ENCODE results near the gene SLC9A9. TPM values are rescaled to one million over a fixed set of nuclear protein-coding genes. Genes with fewer than 3 reads are reported as not detected.

SLC9A9 gene
- total and polyA plus RNA-seq, 4 donors = 3.3 to 15.0 (median 6.1) TPM

DNA sequence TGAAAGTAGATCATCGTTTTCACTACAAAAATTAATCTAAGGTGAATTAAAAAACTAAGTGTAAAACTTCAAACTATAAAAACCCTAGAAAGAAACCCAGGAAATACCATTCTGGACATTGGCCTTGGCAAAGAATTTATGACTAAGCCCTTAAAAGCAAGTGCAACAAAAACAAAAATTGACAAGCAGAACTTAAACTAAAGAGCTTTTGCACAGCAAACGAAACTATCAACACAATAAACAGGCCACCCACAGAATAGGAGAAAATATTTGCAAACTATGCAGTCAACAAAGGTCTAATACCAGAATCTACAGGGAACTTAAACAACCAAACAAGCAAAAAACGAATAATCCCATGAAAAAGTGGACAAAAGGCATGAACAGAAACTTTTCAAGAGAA lies 426.7 kb downstream of the SLC9A9 start:
- no peaks in the 10 kb centered on the region for H3K9me3 ChIP-seq (ENCODE audit: control insufficient read depth in 4 of 4, low read length in 3 of 4)
- no peak for DNase-seq (ENCODE audit: low spot score)
- TF ChIP-seq EGR1 (IDR thresholded peaks at IDR 0.05; ENCODE audit: low read depth in 2 of 2) = no peak
- no peak for TF ChIP-seq YY1 (IDR thresholded peaks at IDR 0.05)
- TF ChIP-seq, protein P1, sequence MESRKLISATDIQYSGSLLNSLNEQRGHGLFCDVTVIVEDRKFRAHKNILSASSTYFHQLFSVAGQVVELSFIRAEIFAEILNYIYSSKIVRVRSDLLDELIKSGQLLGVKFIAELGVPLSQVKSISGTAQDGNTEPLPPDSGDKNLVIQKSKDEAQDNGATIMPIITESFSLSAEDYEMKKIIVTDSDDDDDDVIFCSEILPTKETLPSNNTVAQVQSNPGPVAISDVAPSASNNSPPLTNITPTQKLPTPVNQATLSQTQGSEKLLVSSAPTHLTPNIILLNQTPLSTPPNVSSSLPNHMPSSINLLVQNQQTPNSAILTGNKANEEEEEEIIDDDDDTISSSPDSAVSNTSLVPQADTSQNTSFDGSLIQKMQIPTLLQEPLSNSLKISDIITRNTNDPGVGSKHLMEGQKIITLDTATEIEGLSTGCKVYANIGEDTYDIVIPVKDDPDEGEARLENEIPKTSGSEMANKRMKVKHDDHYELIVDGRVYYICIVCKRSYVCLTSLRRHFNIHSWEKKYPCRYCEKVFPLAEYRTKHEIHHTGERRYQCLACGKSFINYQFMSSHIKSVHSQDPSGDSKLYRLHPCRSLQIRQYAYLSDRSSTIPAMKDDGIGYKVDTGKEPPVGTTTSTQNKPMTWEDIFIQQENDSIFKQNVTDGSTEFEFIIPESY (IDR thresholded peaks at IDR 0.05) = no peak
- no peak for TF ChIP-seq JUND (IDR thresholded peaks at IDR 0.05)
- no peaks in the 10 kb centered on the region for H3K4me1 ChIP-seq (ENCODE audit: control insufficient read depth in 4 of 4, insufficient read depth in 4 of 4, low read length in 3 of 4)
- H3K27me3 ChIP-seq (ENCODE audit: control insufficient read depth in 4 of 4, insufficient read depth in 4 of 4, low read length in 3 of 4) = no peaks in the 10 kb centered on the region
- H3K9ac ChIP-seq (ENCODE audit: low read depth in 1 of 2, low read length in 2 of 2) = no peak overlapping the region
- no peak overlapping the region for H3K27ac ChIP-seq (ENCODE audit: low read depth in 1 of 2, low read length in 2 of 2)
- 58% methylated on average over 3 of the region's 3 CpGs for WGBS
- peaks cover 0 to 2% (median 0%) of the 10 kb centered on the region in 4 donors for H3K36me3 ChIP-seq (ENCODE audit: control insufficient read depth in 4 of 4, insufficient read depth in 3 of 4, low read depth in 1 of 4, low read length in 3 of 4)
- no peak overlapping the region for H3K4me3 ChIP-seq (ENCODE audit: low read depth in 1 of 3, low read length in 3 of 3)

DNA sequence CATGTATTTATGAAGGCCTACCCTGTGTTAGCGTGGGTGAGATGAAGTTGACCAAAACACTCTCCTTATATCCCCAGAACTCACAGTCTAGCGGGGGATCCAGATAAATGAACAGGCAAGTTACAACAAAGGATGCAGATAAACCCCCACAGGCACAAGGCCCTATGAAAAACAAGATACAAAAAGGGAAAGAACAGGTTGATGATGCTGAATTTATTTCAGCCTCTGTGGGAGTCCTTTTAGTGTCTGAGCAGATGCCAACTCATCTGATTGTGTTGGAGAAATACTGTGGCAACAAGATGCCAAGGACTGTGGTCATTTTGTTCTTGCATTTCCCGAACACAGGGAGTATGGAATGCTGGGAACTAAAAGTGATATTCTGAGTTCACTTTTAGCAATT lies 428.7 kb downstream of the SLC9A9 start:
- H3K4me3 ChIP-seq (ENCODE audit: low read depth in 1 of 3, low read length in 3 of 3) = no peak overlapping the region
- H3K27ac ChIP-seq (ENCODE audit: low read depth in 1 of 2, low read length in 2 of 2) = no peak overlapping the region
- no peaks in the 10 kb centered on the region for H3K9me3 ChIP-seq (ENCODE audit: control insufficient read depth in 4 of 4, low read length in 3 of 4)
- TF ChIP-seq YY1 (IDR thresholded peaks at IDR 0.05) (no peak), GABPA (IDR thresholded peaks at IDR 0.05 in 1 of 2, conservative IDR thresholded peaks at IDR 0.05 in 1 of 2) (no peak), SP1 (IDR thresholded peaks at IDR 0.05) (no peak), MAX (IDR thresholded peaks at IDR 0.05) (no peak), HNF4G (IDR thresholded peaks at IDR 0.05) (no peak), EGR1 (IDR thresholded peaks at IDR 0.05; ENCODE audit: low read depth in 2 of 2) (no peak), FOXA2 (IDR thresholded peaks at IDR 0.05) (no peak), RAD21 (IDR thresholded peaks at IDR 0.05) (no peak), TAF1 (conservative IDR thresholded peaks at IDR 0.05) (no peak), NR2F2 (IDR thresholded peaks at IDR 0.05) (no peak), RXRA (IDR thresholded peaks at IDR 0.05) (no peak), FOXA1 (IDR thresholded peaks at IDR 0.05) (no peak), HNF4A (conservative IDR thresholded peaks at IDR 0.05) (no peak), JUND (IDR thresholded peaks at IDR 0.05) (no peak)
- TF ChIP-seq, protein P1 (IDR thresholded peaks at IDR 0.05) = no peak
- TF ChIP-seq, protein P2, sequence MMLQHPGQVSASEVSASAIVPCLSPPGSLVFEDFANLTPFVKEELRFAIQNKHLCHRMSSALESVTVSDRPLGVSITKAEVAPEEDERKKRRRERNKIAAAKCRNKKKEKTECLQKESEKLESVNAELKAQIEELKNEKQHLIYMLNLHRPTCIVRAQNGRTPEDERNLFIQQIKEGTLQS (IDR thresholded peaks at IDR 0.05) = no peak
- TF ChIP-seq, protein P3, sequence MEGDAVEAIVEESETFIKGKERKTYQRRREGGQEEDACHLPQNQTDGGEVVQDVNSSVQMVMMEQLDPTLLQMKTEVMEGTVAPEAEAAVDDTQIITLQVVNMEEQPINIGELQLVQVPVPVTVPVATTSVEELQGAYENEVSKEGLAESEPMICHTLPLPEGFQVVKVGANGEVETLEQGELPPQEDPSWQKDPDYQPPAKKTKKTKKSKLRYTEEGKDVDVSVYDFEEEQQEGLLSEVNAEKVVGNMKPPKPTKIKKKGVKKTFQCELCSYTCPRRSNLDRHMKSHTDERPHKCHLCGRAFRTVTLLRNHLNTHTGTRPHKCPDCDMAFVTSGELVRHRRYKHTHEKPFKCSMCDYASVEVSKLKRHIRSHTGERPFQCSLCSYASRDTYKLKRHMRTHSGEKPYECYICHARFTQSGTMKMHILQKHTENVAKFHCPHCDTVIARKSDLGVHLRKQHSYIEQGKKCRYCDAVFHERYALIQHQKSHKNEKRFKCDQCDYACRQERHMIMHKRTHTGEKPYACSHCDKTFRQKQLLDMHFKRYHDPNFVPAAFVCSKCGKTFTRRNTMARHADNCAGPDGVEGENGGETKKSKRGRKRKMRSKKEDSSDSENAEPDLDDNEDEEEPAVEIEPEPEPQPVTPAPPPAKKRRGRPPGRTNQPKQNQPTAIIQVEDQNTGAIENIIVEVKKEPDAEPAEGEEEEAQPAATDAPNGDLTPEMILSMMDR (IDR thresholded peaks at IDR 0.05; ENCODE audit: low read depth, low read length, missing input control) = no peak
- TF ChIP-seq, protein P4, sequence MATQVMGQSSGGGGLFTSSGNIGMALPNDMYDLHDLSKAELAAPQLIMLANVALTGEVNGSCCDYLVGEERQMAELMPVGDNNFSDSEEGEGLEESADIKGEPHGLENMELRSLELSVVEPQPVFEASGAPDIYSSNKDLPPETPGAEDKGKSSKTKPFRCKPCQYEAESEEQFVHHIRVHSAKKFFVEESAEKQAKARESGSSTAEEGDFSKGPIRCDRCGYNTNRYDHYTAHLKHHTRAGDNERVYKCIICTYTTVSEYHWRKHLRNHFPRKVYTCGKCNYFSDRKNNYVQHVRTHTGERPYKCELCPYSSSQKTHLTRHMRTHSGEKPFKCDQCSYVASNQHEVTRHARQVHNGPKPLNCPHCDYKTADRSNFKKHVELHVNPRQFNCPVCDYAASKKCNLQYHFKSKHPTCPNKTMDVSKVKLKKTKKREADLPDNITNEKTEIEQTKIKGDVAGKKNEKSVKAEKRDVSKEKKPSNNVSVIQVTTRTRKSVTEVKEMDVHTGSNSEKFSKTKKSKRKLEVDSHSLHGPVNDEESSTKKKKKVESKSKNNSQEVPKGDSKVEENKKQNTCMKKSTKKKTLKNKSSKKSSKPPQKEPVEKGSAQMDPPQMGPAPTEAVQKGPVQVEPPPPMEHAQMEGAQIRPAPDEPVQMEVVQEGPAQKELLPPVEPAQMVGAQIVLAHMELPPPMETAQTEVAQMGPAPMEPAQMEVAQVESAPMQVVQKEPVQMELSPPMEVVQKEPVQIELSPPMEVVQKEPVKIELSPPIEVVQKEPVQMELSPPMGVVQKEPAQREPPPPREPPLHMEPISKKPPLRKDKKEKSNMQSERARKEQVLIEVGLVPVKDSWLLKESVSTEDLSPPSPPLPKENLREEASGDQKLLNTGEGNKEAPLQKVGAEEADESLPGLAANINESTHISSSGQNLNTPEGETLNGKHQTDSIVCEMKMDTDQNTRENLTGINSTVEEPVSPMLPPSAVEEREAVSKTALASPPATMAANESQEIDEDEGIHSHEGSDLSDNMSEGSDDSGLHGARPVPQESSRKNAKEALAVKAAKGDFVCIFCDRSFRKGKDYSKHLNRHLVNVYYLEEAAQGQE (IDR thresholded peaks at IDR 0.05) = no peak
- DNase-seq (ENCODE audit: low spot score) = no peak
- WGBS = 93% methylated on average over 3 of the region's 3 CpGs
- H3K36me3 ChIP-seq (ENCODE audit: control insufficient read depth in 4 of 4, insufficient read depth in 3 of 4, low read depth in 1 of 4, low read length in 3 of 4) = peaks cover 0 to 2% (median 0%) of the 10 kb centered on the region in 4 donors
- no peak overlapping the region for H3K9ac ChIP-seq (ENCODE audit: low read depth in 1 of 2, low read length in 2 of 2)
- no peaks in the 10 kb centered on the region for H3K4me1 ChIP-seq (ENCODE audit: control insufficient read depth in 4 of 4, insufficient read depth in 4 of 4, low read length in 3 of 4)
- no peaks in the 10 kb centered on the region for H3K27me3 ChIP-seq (ENCODE audit: control insufficient read depth in 4 of 4, insufficient read depth in 4 of 4, low read length in 3 of 4)
